K562 (cell line): ENCODE data around the gene KCNAB2. TPM values are rescaled to one million over a fixed set of nuclear protein-coding genes. Genes with fewer than 3 reads are reported as not detected.
A peak's percentile ranks its signal among the peaks of the same experiment; 100 is the strongest.

ENCODE experiments used
- ATAC-seq: fragments of 200-7000 bp; cut with Tn5 transposase; 3 replicates; pipeline ENCODE4 v1.9.1; 2020; ENCODE audit warnings: moderate library complexity
- BruUV-seq: library from RNA; stranded (reverse); fragments of 400-500 nt; replicated peaks from 2 replicates; lab custom pipeline; 2021; lab: Mats Ljungman, UMichigan
- CTCF ChIA-PET: fragments of 300-600 bp; formaldehyde crosslinking; extraction: SDS; loops from one replicate; lab custom pipeline; 2021; ENCODE audit warnings: low intra/inter-chr PET ratio; lab: Yijun Ruan, JAX
- POLR2A ChIA-PET: fragments of 300-600, 350-650 bp; sonication (Branson Sonifier 250); formaldehyde crosslinking; extraction: SDS; loops from one replicate; lab custom pipeline; 2021; ENCODE audit warnings: antibody characterized with exemption, inconsistent platforms; lab: Yijun Ruan, JAX
- DNase-seq, 4 experiments: peaks; one replicate each; pipeline versions ENCODE4 v3.0.0 to v3.0.0-alpha.2; 2011 to 2018; ENCODE audit warnings: low spot score in 3 of 4, mixed read lengths in 3 of 4; ENCODE audit errors: extremely low read depth in 1 of 4
- FAIRE-seq: peaks from 2 replicates; lab custom pipeline; 2011; peaks lifted over from hg19 to GRCh38; lab: Jason Lieb, UNC
- H2AFZ ChIP-seq: 2 replicates; pipeline ENCODE4 v1.6.0; 2011; ENCODE audit warnings: low read depth, low read length, control low read depth, inconsistent platforms
- H3K27ac ChIP-seq: fragments of 200-600 bp; 3 replicates; pipeline ENCODE4 v1.8.0; 2011; ENCODE audit warnings: low read depth, mild to moderate bottlenecking, control low read depth, inconsistent platforms, low read length, moderate library complexity, mixed read lengths; ENCODE audit errors: extremely low read depth
- H3K27me3 ChIP-seq, 2 experiments: fragments of 300-600 bp in 1 of 2; 2 replicates in 1 of 2; 3 replicates in 1 of 2; pipeline versions ENCODE4 v1.6.0 to v1.8.0; 2011; ENCODE audit warnings: inconsistent platforms in 2 of 2, low read length in 2 of 2, mild to moderate bottlenecking in 1 of 2, mixed read lengths in 1 of 2, moderate library complexity in 1 of 2; ENCODE audit not compliant: control insufficient read depth in 2 of 2, insufficient read depth in 2 of 2
- H3K36me3 ChIP-seq: fragments of 300-600 bp; 3 replicates; pipeline ENCODE4 v1.8.0; 2011; ENCODE audit warnings: mild to moderate bottlenecking, low read length, inconsistent platforms; ENCODE audit not compliant: control insufficient read depth, insufficient read depth
- H3K4me1 ChIP-seq, 2 experiments: fragments of 200-600 bp in 1 of 2; replicated peaks in 1 of 2; 2 replicates in 1 of 2; 3 replicates in 1 of 2; pipeline versions ENCODE4 v1.5.1 to v1.8.0; 2011; ENCODE audit warnings: inconsistent platforms in 2 of 2, low read length in 2 of 2, mild to moderate bottlenecking in 1 of 2, mixed read lengths in 1 of 2, moderate library complexity in 1 of 2; ENCODE audit not compliant: control insufficient read depth in 2 of 2, insufficient read depth in 2 of 2
- H3K4me2 ChIP-seq: 2 replicates; pipeline ENCODE4 v1.6.1; 2011; ENCODE audit warnings: low read length, control low read depth, inconsistent platforms, mixed read lengths; ENCODE audit not compliant: insufficient read depth
- H3K4me3 ChIP-seq: fragments of 200-600 bp; sonication (generic), shearing (Covaris generic); 2 replicates; pipeline ENCODE4 v1.5.1; 2016; ENCODE audit warnings: control low read depth, inconsistent platforms
- H3K79me2 ChIP-seq: fragments of 200-600 bp; 3 replicates; pipeline ENCODE4 v1.8.0; 2011; ENCODE audit warnings: low read length, inconsistent platforms; ENCODE audit not compliant: control insufficient read depth, insufficient read depth
- H3K9ac ChIP-seq, 2 experiments: 2 replicates each; pipeline versions ENCODE4 v1.6.0 to v1.6.1; 2011; ENCODE audit warnings: low read depth in 2 of 2, low read length in 2 of 2, control low read depth in 1 of 2, inconsistent platforms in 1 of 2, mild to moderate bottlenecking in 1 of 2, mixed read lengths in 1 of 2; ENCODE audit not compliant: insufficient read depth in 1 of 2
- H3K9me1 ChIP-seq: one replicate; pipeline ENCODE4 v1.6.0; 2011; ENCODE audit warnings: inconsistent platforms, mild to moderate bottlenecking, low read length, moderate library complexity; ENCODE audit not compliant: control insufficient read depth, insufficient read depth
- H3K9me3 ChIP-seq: replicated peaks from 2 replicates; pipeline ENCODE4 v1.5.1; 2011; ENCODE audit warnings: low read depth, low read length, inconsistent platforms; ENCODE audit not compliant: control insufficient read depth, insufficient read depth
- H4K20me1 ChIP-seq: replicated peaks from 2 replicates; pipeline ENCODE4 v1.6.1; 2011; ENCODE audit warnings: low read length, inconsistent platforms, mixed read lengths; ENCODE audit not compliant: control insufficient read depth, insufficient read depth
- CEBPG ChIP-seq, 3 experiments: fragments of 200-800 bp in 1 of 3; sonication (Bioruptor generic) in 1 of 3; sonication (generic) in 1 of 3; formaldehyde crosslinking in 1 of 3; IDR thresholded peaks in 2 of 3; conservative IDR thresholded peaks in 1 of 3; 2 replicates each; pipeline versions ENCODE4 v1.6.1 to v1.8.0; 2016 to 2022; ENCODE audit warnings: missing compliant biosample characterization in 2 of 3, missing genetic modification characterization in 2 of 3, mild to moderate bottlenecking in 1 of 3, missing genetic modification reagents in 1 of 3
- HDAC2 ChIP-seq: fragments of 450-650 bp; IDR thresholded peaks from 2 replicates; pipeline ENCODE4 v1.6.1; 2016; ENCODE audit warnings: mild to moderate bottlenecking
- ILF3 ChIP-seq: fragments of 450-650 bp; IDR thresholded peaks from 2 replicates; pipeline ENCODE4 v1.6.1; 2018; ENCODE audit warnings: antibody characterized with exemption, mild to moderate bottlenecking, moderate library complexity, borderline replicate concordance
- PHB2 ChIP-seq: fragments of 450-650 bp; IDR thresholded peaks from 2 replicates; pipeline ENCODE4 v1.6.1; 2017; ENCODE audit warnings: low read depth
- RBM25 ChIP-seq: fragments of 200-400 bp; formaldehyde crosslinking; IDR thresholded peaks from 2 replicates; pipeline ENCODE4 v1.6.1; 2018; ENCODE audit warnings: low read length, low read depth, moderate library complexity; ENCODE audit not compliant: severe bottlenecking
- SREBF2 ChIP-seq: sonication (generic); formaldehyde crosslinking; IDR thresholded peaks from 2 replicates; pipeline ENCODE4 v1.4.0; 2020; ENCODE audit warnings: mild to moderate bottlenecking, missing genetic modification reagents
- SUPT5H ChIP-seq: fragments of 450-650 bp; IDR thresholded peaks from 2 replicates; pipeline ENCODE4 v1.6.1; 2016
- TBP ChIP-seq: optimal IDR thresholded peaks from 2 replicates; pipeline ENCODE3; 2011; ENCODE audit warnings: low read depth, low read length, improper control_type of control experiment
- ZFP1 ChIP-seq: fragments of 450-650 bp; formaldehyde crosslinking; IDR thresholded peaks from 2 replicates; pipeline ENCODE4 v1.4.0; 2020; ENCODE audit warnings: mild to moderate bottlenecking, mixed read lengths
- WGBS: fragments of 100-300 bp; shearing (Covaris generic); methylation state at CpG from one replicate; pipeline ENCODE4 v1.1.6; 2016; ENCODE audit warnings: low coverage, mixed read lengths; ENCODE audit not compliant: insufficient coverage; ENCODE audit errors: missing lambda C conversion rate; 5-methylcytosine and 5-hydroxymethylcytosine counted together
- in situ Hi-C: fragments of 300-500 bp; cut with MboI; formaldehyde crosslinking; loops from 4 replicates; pipeline ENCODE4 v1.15.0; 2018; ENCODE audit warnings: inconsistent platforms, mixed read lengths
- intact Hi-C: fragments of 100-400 bp; cut with micrococcal nuclease; formaldehyde crosslinking; loops from 2 replicates; pipeline ENCODE4 v1.14.2; 2022
- polyA plus RNA-seq, 8 experiments: library from polyadenylated mRNA; depleted of rRNA in 4 of 8; stranded (reverse) in 5 of 8; unstranded in 3 of 8; fragments of >200 nt; fragmentation: Nextera tagmentation in 2 of 8; fragmentation: Illumina TruSeq in 1 of 8; extraction: Ambion mirVana in 2 of 8; extraction: Trizol in 1 of 8; gene quantifications; 2 replicates each; pipeline versions ENCODE4 v1.2.1 to v1.2.3, GENCODE V29; 2011 to 2014; ENCODE audit warnings: inconsistent platforms in 1 of 8, missing spikeins in 1 of 8
- total RNA-seq, 7 experiments: library from RNA; depleted of rRNA in 6 of 7; stranded (reverse); fragments of >200 nt in 6 of 7; fragmentation: Illumina TruSeq in 2 of 7; extraction: Trizol in 2 of 7; gene quantifications; 2 replicates each; pipeline versions ENCODE4 v1.2.1 to v1.2.3, GENCODE V29; 2011 to 2021; ENCODE audit warnings: low replicate concordance in 1 of 7
- TF ChIP-seq, protein P1 (sequence below): fragments of 450-650 bp; IDR thresholded peaks from 2 replicates; pipeline ENCODE4 v1.6.1; 2016; ENCODE audit warnings: antibody characterized with exemption

Gene KCNAB2
- total and polyA plus RNA-seq, 9 of the 15 experiments (the other 6 are each of a cell fraction or from before 2014, with no cell fraction given) = 1.8 to 15.8 (median 7.1) TPM

DNA sequence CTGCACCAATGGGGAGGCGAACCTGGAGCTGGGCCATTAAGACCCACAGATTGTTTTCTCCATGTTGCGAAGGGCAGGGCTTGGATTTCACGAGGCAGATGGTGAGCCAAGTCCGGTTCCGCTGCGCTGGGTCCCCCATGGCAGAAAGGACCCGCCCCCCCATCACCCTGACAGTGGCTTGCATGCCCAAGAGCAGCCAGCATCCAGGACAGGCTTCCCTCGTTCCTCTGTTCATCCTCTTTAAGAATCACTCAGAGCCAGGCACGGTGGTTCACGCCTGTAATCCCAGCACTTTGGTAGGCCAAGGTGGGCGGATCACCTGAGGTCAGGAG lies 37.6 kb upstream of the KCNAB2 start:
- Histone ChIP-seq H3K27ac (no peak overlapping the region), H3K4me3 (no peak overlapping the region), H3K9me3 (no peaks in the 10 kb centered on the region), H3K79me2 (no peaks in the 10 kb centered on the region; the same call in 2 of the 3 replicates), H3K9ac (no peak overlapping the region), H3K9me1 (peaks cover 4% of the 10 kb centered on the region), H4K20me1 (peaks cover 21% of the 10 kb centered on the region; the same call in 1 of the 2 replicates), H2AFZ (no peak overlapping the region), H3K4me2 (no peak overlapping the region), H3K27me3 (no peaks in the 10 kb centered on the region), H3K4me1 (peaks cover 23 to 49% of the 10 kb centered on the region in 2 experiments), H3K36me3 (no peaks in the 10 kb centered on the region)
- TF ChIP-seq TBP = no peak
- TF ChIP-seq ILF3 = no peak
- TF ChIP-seq CEBPG (CRISPR knock-in tag; IDR thresholded peaks at IDR 0.05) = 0 out of 2 replicates have a peak, but pooled peaks have one; percentile 10
- no peak for TF ChIP-seq CEBPG (tag; conservative IDR thresholded peaks at IDR 0.05 in 1 of 2, IDR thresholded peaks at IDR 0.05 in 1 of 2)
- ChIA-PET POLR2A (interaction anchor here (0.9 to 1.5 kb wide), 3 partner anchors 13 to 17 kb away, joined by 3 to 6 read pairs (median 3); partner anchors contain the start of gene NPHP4), CTCF (no interaction called here)
- in situ Hi-C loops (no loop called here), intact Hi-C loops (no loop called here)
- FAIRE-seq (no peak), DNase-seq (no peak), ATAC-seq (no peak)
- no TSS peak for BruUV-seq
- 75% methylated on average over 11 of the region's 11 CpGs for WGBS

DNA sequence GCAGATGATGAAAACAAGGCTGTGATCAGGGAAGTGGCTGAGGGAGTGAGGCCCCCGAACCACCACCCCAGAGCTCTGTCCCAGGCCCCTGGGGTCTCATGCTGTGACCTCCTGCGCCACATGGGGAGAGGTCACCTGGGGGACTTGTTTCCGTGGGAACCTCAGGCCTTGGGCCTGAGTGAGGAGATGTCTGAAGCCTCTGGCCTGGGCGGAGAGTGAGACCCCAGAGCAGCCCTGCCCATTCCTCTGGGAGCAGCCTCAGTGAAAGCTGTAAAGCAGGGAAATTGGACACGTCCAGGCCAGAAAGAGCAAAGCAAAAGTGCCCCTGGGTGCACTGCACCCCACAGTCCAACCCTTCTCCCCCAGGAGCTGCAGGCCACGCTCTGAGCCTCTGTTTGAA lies 37.0 kb upstream of the KCNAB2 start:
- no peak overlapping the region for H3K4me3 ChIP-seq
- H2AFZ ChIP-seq = no peak overlapping the region
- H3K27me3 ChIP-seq = no peaks in the 10 kb centered on the region
- no peaks in the 10 kb centered on the region for H3K36me3 ChIP-seq
- POLR2A ChIA-PET = interaction anchor here (0.6 to 1.8 kb wide), 5 partner anchors 11 to 176 kb away, joined by 3 to 5 read pairs (median 3); no protein-coding TSS in a partner anchor
- in situ Hi-C loops = no loop called here
- no peak for DNase-seq
- H4K20me1 ChIP-seq = peaks cover 23% of the 10 kb centered on the region; the same call in 1 of the 2 replicates
- no peak overlapping the region for H3K4me2 ChIP-seq
- TF ChIP-seq HDAC2 (no peak), SREBF2 (CRISPR knock-in tag) (no peak), SUPT5H (no peak), ZFP1 (CRISPR knock-in tag) (no peak), PHB2 (no peak), RBM25 (no peak)
- TF ChIP-seq, protein P1, sequence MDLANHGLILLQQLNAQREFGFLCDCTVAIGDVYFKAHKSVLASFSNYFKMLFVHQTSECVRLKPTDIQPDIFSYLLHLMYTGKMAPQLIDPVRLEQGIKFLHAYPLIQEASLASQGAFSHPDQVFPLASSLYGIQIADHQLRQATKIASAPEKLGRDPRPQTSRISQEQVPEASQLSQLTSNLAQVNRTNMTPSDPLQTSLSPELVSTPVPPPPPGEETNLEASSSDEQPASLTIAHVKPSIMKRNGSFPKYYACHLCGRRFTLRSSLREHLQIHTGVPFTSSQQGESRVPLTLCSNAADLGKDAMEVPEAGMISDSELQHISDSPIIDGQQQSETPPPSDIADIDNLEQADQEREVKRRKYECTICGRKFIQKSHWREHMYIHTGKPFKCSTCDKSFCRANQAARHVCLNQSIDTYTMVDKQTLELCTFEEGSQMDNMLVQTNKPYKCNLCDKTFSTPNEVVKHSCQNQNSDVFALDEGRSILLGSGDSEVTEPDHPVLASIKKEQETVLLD = no peak
- TF ChIP-seq, all 486 proteins: peak for 0
- no peak for FAIRE-seq
- CTCF ChIA-PET = no interaction called here
- Histone ChIP-seq H3K4me1 (peaks cover 23 to 48% of the 10 kb centered on the region in 2 experiments), H3K79me2 (no peaks in the 10 kb centered on the region; the same call in 2 of the 3 replicates), H3K9ac (peak overlapping the region in 1 of 2 experiments; percentile 20; a peak in 1 of 4 replicates), H3K27ac (no peak overlapping the region), H3K9me3 (no peaks in the 10 kb centered on the region), H3K9me1 (peaks cover 4% of the 10 kb centered on the region)
- intact Hi-C loops = no loop called here
- 75% methylated on average over 6 of the region's 6 CpGs for WGBS
- BruUV-seq = no TSS peak
- no peak for ATAC-seq
